IPS-20b (cell line): ENCODE results near the gene ZNF90.
"Not testable (repeated sequence)": the region's sequence is repeated elsewhere in the genome, so short reads cannot be mapped to it uniquely, and the experiment has no call there.

Experiments used
- H3K27ac ChIP-seq: one replicate; pipeline ENCODE4 v1.5.1; 2013; ENCODE audit warnings: low read length
- H3K27me3 ChIP-seq: 2 replicates; pipeline ENCODE4 v1.6.1; 2013; ENCODE audit warnings: mild to moderate bottlenecking, low read length, inconsistent platforms; ENCODE audit not compliant: insufficient read depth
- H3K36me3 ChIP-seq: 2 replicates; pipeline ENCODE4 v1.6.1; 2013; ENCODE audit warnings: low read depth, mild to moderate bottlenecking, inconsistent platforms, low read length, moderate library complexity; ENCODE audit not compliant: insufficient read depth
- H3K4me1 ChIP-seq: 2 replicates; pipeline ENCODE4 v1.6.1; 2013; ENCODE audit warnings: mild to moderate bottlenecking, control low read depth, inconsistent platforms, low read length, moderate library complexity; ENCODE audit not compliant: insufficient read depth
- H3K4me3 ChIP-seq: 2 replicates; pipeline ENCODE4 v1.5.1; 2013; ENCODE audit warnings: mild to moderate bottlenecking, low read length, inconsistent platforms
- H3K9ac ChIP-seq: 2 replicates; pipeline ENCODE4 v1.6.1; 2013; ENCODE audit warnings: low read depth, mild to moderate bottlenecking, inconsistent platforms, low read length, moderate library complexity
- H3K9me3 ChIP-seq: 2 replicates; pipeline ENCODE4 v1.6.1; 2013; ENCODE audit warnings: mild to moderate bottlenecking, low read depth, low read length, inconsistent platforms; ENCODE audit not compliant: insufficient read depth

ZNF90 gene

DNA sequence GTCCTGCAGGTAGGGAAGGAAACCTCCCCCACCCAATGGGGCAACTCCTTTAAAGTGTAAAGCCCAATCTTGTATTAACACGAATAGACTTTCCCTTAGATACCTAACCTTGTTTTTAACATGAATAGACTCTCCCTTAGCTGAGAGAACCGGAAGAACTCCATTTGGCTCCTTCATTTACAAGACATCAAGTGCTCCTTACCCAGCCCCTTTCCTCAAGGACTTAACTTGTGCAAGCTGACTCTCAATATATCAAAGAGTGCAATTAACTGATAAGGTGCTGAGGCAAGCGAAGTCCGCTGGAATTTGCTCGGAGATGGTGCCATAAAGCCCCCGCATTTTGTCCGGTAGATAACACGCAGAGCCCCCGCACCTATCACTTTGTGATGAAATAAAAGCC, 9.9 kb upstream of the ZNF90 start:
- Histone ChIP-seq H3K9ac (peak overlapping the region; percentile 62; the same call in 1 of the 2 replicates), H3K9me3 (no peaks in the 10 kb centered on the region), H3K27ac (peak overlapping the region; percentile 42), H3K27me3 (no peaks in the 10 kb centered on the region), H3K4me3 (peak overlapping the region; percentile 54), H3K36me3 (no peaks in the 10 kb centered on the region), H3K4me1 (peaks cover 24% of the 10 kb centered on the region; the same call in 1 of the 2 replicates)

GRCh38 chr19:20068559-20068958, 9.2 kb upstream of the ZNF90 start:
- not testable (repeated sequence) for H3K27ac ChIP-seq, H3K36me3 ChIP-seq, H3K27me3 ChIP-seq

GRCh38 chr19:20070691-20071090, 7.1 kb upstream of the ZNF90 start:
- Histone ChIP-seq H3K27ac (no peak overlapping the region), H3K4me3 (no peak overlapping the region), H3K9me3 (no peaks in the 10 kb centered on the region), H3K4me1 (peaks cover 24% of the 10 kb centered on the region; the same call in 1 of the 2 replicates), H3K27me3 (no peaks in the 10 kb centered on the region), H3K36me3 (no peaks in the 10 kb centered on the region), H3K9ac (no peak overlapping the region)

More at GRCh38 chr19:20068559-20068958, 9.2 kb upstream of the ZNF90 start:
- H3K4me1 ChIP-seq = peaks cover 24% of the 10 kb centered on the region; the same call in 1 of the 2 replicates
- peak overlapping the region; percentile 62; the same call in 1 of the 2 replicates for H3K9ac ChIP-seq
- not testable (repeated sequence) for H3K9me3 ChIP-seq
- H3K4me3 ChIP-seq = peak overlapping the region; percentile 54

GRCh38 chr19:20072936-20073335, 4.9 kb upstream of the ZNF90 start:
- peaks cover 14% of the 10 kb centered on the region; the same call in 1 of the 2 replicates for H3K4me1 ChIP-seq

GRCh38 chr19:20078581-20079031, 806 bp downstream of the ZNF90 start:
- Histone ChIP-seq H3K9ac (peak overlapping the region; percentile 92), H3K4me3 (peak overlapping the region; percentile 87), H3K9me3 (no peaks in the 10 kb centered on the region)

More at GRCh38 chr19:20072936-20073335, 4.9 kb upstream of the ZNF90 start:
- Histone ChIP-seq H3K27ac (no peak overlapping the region), H3K36me3 (no peaks in the 10 kb centered on the region), H3K4me3 (no peak overlapping the region), H3K9me3 (no peaks in the 10 kb centered on the region), H3K9ac (no peak overlapping the region), H3K27me3 (no peaks in the 10 kb centered on the region)

DNA sequence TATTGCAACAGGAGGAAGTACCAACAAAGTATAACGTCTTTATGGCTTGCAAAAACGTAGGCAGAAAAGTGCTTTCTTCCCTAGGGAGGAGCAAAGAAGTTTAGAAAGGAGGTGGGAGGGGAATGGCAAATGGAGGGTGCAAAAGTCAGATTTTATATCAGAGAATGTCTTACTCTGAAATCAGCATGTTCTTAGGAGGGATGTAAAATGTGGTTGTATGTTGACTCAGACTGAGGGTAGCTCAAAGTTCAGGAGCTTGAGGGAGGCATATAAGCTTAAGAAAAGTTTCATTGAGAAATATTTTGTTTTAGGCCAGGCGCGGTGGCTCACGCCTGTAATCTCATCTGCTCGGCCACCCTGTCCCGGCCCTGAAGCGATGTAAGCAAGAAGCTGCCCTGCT, 1.7 kb downstream of the ZNF90 start:
- peak overlapping the region; percentile 15 for H3K27ac ChIP-seq
- H3K27me3 ChIP-seq = no peaks in the 10 kb centered on the region
- H3K4me3 ChIP-seq = peak overlapping the region; percentile 87
- H3K4me1 ChIP-seq = peaks cover 37% of the 10 kb centered on the region
- peak overlapping the region; percentile 92; the same call in 1 of the 2 replicates for H3K9ac ChIP-seq
- no peaks in the 10 kb centered on the region for H3K9me3 ChIP-seq
- peaks cover 27% of the 10 kb centered on the region for H3K36me3 ChIP-seq

More at GRCh38 chr19:20078581-20079031, 806 bp downstream of the ZNF90 start:
- peaks cover 34% of the 10 kb centered on the region for H3K4me1 ChIP-seq
- peak overlapping the region; percentile 15 for H3K27ac ChIP-seq
- H3K27me3 ChIP-seq = no peaks in the 10 kb centered on the region
- H3K36me3 ChIP-seq = peaks cover 25% of the 10 kb centered on the region

GRCh38 chr19:20080656-20081055, 2.9 kb downstream of the ZNF90 start:
- Histone ChIP-seq H3K36me3 (peaks cover 28% of the 10 kb centered on the region), H3K27ac (no peak overlapping the region), H3K4me3 (peak overlapping the region; percentile 87), H3K27me3 (no peaks in the 10 kb centered on the region), H3K9me3 (no peaks in the 10 kb centered on the region), H3K4me1 (peaks cover 43% of the 10 kb centered on the region), H3K9ac (peak overlapping the region; percentile 92; the same call in 1 of the 2 replicates)

GRCh38 chr19:20082232-20082833, 4.5 kb downstream of the ZNF90 start:
- H3K4me1 ChIP-seq = peaks cover 50% of the 10 kb centered on the region
- peak overlapping the region; percentile 55 for H3K4me3 ChIP-seq
- H3K9ac ChIP-seq = peak overlapping the region; percentile 58; the same call in 1 of the 2 replicates
- H3K27ac ChIP-seq, H3K9me3 ChIP-seq, H3K27me3 ChIP-seq: not testable (repeated sequence)
- H3K36me3 ChIP-seq = peaks cover 39% of the 10 kb centered on the region

DNA sequence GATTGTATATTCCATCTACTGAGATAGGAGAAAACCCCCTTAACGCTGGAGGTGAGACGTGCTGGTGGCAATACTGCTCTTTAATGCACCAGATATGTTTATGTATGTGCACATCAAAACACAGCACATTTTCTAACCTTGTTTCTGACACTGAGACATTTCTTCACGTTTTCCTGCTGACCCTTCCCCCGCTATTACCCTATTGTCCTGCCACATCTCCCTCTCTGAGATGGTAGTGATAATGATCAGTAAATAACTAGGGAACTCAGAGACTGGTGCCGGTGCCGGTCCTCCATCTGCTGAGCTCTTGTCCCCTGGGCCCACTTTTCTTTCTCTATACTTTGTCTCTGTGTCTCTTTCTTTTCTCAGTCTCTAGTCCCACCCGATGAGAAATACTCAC, 5.1 kb downstream of the ZNF90 start:
- not testable (repeated sequence) for H3K9me3 ChIP-seq, H3K27me3 ChIP-seq
- Histone ChIP-seq H3K27ac (peak overlapping the region; percentile 13), H3K9ac (peak overlapping the region; percentile 14; the same call in 1 of the 2 replicates), H3K36me3 (peaks cover 43% of the 10 kb centered on the region), H3K4me3 (peak overlapping the region; percentile 55), H3K4me1 (peaks cover 53% of the 10 kb centered on the region)

DNA sequence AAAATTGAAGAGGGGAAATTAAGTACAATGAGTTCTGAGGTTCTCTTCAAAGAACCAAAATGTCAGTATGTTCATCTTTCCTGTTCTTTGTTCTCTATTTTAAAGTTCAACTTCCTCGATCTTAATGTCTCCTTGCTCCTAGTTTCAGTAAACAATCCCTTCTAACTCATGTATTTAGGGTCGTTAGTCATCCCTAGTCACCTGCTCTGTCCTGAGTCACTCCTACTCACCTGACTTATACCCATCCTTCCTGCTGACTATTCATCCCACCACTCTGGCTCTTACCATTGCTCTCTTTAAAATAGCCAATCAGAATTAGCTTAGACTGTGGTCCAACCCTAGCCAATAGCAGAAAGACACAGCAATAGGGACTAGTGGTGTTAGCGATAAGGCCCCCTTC, 24.3 kb downstream of the ZNF90 start:
- Histone ChIP-seq H3K27ac (no peak overlapping the region), H3K27me3 (no peaks in the 10 kb centered on the region), H3K4me3 (no peak overlapping the region), H3K36me3 (peaks cover 95% of the 10 kb centered on the region), H3K9me3 (peaks cover 31% of the 10 kb centered on the region), H3K4me1 (peaks cover 11% of the 10 kb centered on the region), H3K9ac (no peak overlapping the region)

DNA sequence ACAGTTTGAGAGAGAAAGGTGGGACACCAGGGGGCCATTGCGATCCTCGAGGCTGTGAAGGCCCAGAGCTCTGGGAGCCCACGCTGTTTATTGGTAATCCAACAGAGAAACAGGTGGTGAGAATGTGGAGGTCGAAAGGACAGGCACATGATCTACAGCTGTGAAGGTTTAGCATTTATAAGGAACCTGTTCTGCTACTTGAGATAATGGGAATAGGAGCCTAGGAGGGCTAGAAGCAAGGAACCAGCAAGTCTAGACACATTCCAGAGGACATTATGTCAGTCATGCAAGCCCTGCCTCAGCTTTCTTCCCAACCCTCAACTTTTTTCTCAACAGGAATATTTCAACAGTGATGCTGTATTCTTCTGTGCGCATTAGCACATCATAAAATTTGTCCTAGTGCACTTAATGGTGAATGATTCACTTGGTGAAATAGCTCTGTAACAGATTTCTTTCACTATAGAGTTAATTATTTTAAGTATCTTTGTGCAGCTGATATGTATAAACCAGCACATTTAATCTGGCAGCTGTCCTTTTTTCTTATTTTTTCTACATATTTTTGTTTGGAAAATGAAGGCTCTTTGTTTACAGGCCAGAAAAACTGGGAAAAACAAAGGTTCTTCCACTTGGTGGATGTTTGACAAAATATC, 25.4 kb downstream of the ZNF90 start:
- Histone ChIP-seq H3K36me3 (peaks cover 97% of the 10 kb centered on the region), H3K27me3 (no peaks in the 10 kb centered on the region), H3K9ac (no peak overlapping the region), H3K9me3 (peaks cover 36% of the 10 kb centered on the region), H3K27ac (peak overlapping the region; percentile 47), H3K4me1 (peaks cover 11% of the 10 kb centered on the region; the same call in 1 of the 2 replicates), H3K4me3 (no peak overlapping the region)

- Histone ChIP-seq H3K36me3 (peaks cover 93% of the 10 kb centered on the region), H3K27ac (no peak overlapping the region), H3K9ac (no peak overlapping the region), H3K4me3 (no peak overlapping the region), H3K27me3 (no peaks in the 10 kb centered on the region), H3K9me3 (peaks cover 52% of the 10 kb centered on the region), H3K4me1 (peaks cover 10% of the 10 kb centered on the region; the same call in 1 of the 2 replicates)
Measured at GRCh38 chr19:20107301-20107700, 29.5 kb downstream of the ZNF90 start.
